Measurements from ENCODE around the gene KCNN1.

KCNN1 gene

DNA sequence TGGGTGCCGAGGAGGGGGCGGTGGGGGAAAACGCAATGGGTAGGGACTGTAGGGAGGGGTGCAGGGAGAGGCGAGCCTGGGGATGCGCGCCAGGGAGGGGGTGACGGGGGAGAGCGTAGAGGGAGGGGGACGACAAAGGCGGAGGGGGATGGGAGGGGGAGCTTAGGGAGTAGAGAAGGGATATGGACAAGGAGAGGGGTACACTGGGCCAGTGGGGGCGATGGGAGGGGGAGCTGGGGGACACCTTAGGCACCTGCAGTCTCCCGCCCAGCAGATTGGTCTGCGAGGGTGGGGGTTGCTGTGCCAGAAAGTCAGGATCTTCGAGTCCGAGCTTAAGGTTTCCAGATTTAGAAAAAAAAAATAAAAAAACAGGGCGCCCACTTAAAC, 18.4 kb upstream of the KCNN1 start:
- no peak for TF ChIP-seq CTCF (IDR thresholded peaks at IDR 0.05; ENCODE audit: insufficient read depth, low read depth, low read length, missing control alignments)
- peak overlapping the region; percentile 44 for H3K4me3 ChIP-seq (ENCODE audit: low read depth, low read length)
- DNase-seq (ENCODE audit: low read depth), result no peak

GRCh38 chr19:17948931-17949930, 17.7 kb upstream of the KCNN1 start:
- no peak for TF ChIP-seq CTCF (IDR thresholded peaks at IDR 0.05; ENCODE audit: insufficient read depth, low read depth, low read length, missing control alignments)
- peak overlapping the region; percentile 44 for H3K4me3 ChIP-seq (ENCODE audit: low read depth, low read length)
- no peak for DNase-seq (ENCODE audit: low read depth)

GRCh38 chr19:17949956-17950309, 17.0 kb upstream of the KCNN1 start:
- no peak for TF ChIP-seq CTCF (IDR thresholded peaks at IDR 0.05; ENCODE audit: insufficient read depth, low read depth, low read length, missing control alignments)
- DNase-seq (ENCODE audit: low read depth), result no peak
- H3K4me3 ChIP-seq (ENCODE audit: low read depth, low read length), result peak overlapping the region; percentile 41

DNA sequence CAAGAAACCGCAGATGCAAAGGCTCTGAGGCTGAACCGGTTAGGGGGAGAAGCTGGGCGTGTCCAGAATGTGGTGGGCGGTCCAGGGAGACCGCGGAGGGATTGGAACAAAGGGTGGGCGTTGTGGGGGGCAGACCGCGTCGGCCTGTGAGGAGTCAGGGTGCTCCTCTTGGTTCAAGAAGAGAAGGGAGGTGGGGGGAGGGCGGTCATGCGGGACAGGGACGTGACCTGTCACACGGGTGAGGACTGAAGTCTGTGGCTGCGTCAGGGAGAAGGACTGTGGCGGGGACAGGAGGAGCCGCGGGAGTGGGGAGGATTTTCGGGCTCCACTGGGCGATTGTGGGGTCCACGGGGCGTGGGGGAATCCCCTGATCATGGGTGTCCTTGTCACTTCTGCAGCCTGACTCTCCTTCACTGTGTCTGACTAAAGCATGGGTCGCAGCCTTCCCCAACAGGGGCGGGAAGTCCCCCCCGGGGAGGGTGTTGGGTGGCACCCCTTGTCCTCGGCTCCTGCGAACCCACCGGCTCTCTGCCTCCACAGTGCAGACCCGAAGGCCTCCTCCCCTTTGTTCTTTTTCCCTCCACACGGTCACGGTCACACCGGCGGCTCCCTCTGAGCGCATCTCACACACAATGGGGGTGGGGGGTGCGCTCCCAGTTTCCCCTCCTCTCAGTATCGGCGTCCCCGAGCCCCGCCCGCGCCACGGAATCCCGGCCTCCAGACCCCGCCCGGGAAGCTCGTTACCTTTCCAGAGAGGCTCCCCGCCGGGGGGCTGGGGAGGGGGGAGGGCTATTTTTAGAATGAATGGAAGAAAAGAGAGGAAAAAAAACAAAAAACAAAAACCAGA, 16.4 kb upstream of the KCNN1 start:
- peak overlapping the region; percentile 41 for H3K4me3 ChIP-seq (ENCODE audit: low read depth, low read length)
- DNase-seq (ENCODE audit: low read depth), result no peak
- TF ChIP-seq CTCF (IDR thresholded peaks at IDR 0.05; ENCODE audit: insufficient read depth, low read depth, low read length, missing control alignments), result no peak

DNA sequence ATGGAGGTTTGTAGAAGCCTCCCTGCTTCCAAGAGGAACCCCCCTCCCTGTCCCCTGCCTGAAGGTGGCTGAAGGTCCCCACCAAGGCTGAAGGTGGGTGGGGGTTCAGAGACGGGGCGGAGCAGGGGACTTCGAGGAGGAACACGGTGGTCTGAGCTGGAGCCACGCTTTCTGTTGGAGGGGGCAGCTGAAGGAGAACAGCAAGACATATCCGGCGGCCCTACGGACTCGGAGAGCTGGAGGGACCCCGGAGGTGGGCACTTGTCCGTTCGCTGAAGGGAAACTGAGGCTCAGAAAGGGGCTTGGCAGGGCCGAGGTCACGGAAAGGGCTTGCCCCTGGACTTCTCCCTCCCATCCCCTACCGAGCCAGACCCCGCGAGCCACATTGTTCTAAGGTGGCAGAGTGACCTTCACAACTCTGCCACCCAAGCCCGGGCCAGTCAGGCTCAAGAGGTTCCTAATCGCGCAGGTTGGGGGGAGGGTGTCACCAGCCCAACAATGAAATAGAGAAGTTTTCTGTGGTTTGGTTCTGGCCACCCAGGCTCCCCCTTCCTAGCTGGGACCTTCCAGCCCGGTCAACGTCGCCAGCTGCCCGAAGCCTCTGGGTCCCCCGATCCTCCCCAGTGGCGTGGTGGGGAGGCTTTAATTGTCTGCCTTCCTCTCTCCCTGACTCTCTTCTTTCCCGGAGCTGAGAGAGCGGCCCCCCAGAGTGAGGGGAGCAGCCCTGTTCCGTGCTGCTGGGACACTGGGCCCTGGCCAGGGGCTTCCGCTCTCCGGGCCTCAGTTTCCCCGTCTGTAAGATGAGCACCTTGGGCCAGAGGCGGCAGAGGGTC, 15.5 kb upstream of the KCNN1 start:
- peak overlapping the region; percentile 41 for H3K4me3 ChIP-seq (ENCODE audit: low read depth, low read length)
- DNase-seq (ENCODE audit: low read depth), result peak; percentile 56
- TF ChIP-seq CTCF (IDR thresholded peaks at IDR 0.05; ENCODE audit: insufficient read depth, low read depth, low read length, missing control alignments), result no peak
